Mucosa of descending colon (tissue), 3 donors: ENCODE measurements around the gene MUS81. TPM values are rescaled to one million over a fixed set of nuclear protein-coding genes. Genes with fewer than 3 reads are reported as not detected.
A peak's percentile ranks its signal among the peaks of the same experiment; 100 is the strongest.

Source experiments
- ATAC-seq: fragments of 200-7000 bp; cut with Tn5 transposase; one replicate; pipeline ENCODE4 v1.9.1; 2020; ENCODE audit warnings: mild to moderate bottlenecking, moderate library complexity
- DNase-seq, 3 donors: peaks; one replicate each; pipeline ENCODE4 v3.0.0-alpha.2; 2020
- H3K36me3 ChIP-seq: fragments of 200-600 bp; one replicate; pipeline ENCODE4 v1.8.0; 2021; ENCODE audit warnings: low read depth, mild to moderate bottlenecking
- H3K4me1 ChIP-seq: fragments of 200-600 bp; one replicate; pipeline ENCODE4 v1.8.0; 2021; ENCODE audit warnings: low read depth, mild to moderate bottlenecking
- H3K4me3 ChIP-seq: fragments of 200-600 bp; one replicate; pipeline ENCODE4 v1.8.0; 2021; ENCODE audit warnings: mild to moderate bottlenecking
- H3K9me3 ChIP-seq: fragments of 200-600 bp; one replicate; pipeline ENCODE4 v1.8.0; 2021; ENCODE audit warnings: mild to moderate bottlenecking
- CTCF ChIP-seq: fragments of 200-600 bp; IDR thresholded peaks from one replicate; pipeline ENCODE4 v1.8.0; 2022; ENCODE audit warnings: antibody characterized with exemption, mild to moderate bottlenecking
- intact Hi-C, 2 donors: fragments of 100-400 bp; cut with DNase I in 1 of 2; cut with micrococcal nuclease in 1 of 2; formaldehyde crosslinking; loops; one replicate each; pipeline versions ENCODE4 v1.11.0 to v1.11.1; 2022; cut with DNase I, micrococcal nuclease
- total RNA-seq, 3 donors: library from RNA; stranded (reverse); fragmentation: NEBNext Ultra II Directional in 2 of 3; extraction: Animal tissue kit (Norgen Biotek cat#: 25700) in 2 of 3; gene quantifications; one replicate each; pipeline versions ENCODE4 v1.2.1 to v1.2.4, GENCODE V29; 2021 to 2023
- donor health status: DM: no; HTN: no; CAD: no; lungs with moderate emphysema.
- donor health status: DM: no; HTN: no; CAD: no.
- donor health status: DM: no; HTN: yes; CAD: no.

The MUS81 gene
- total RNA-seq, 3 donors from 2014 or later = 48.0 to 81.8 (median 58.7) TPM

DNA sequence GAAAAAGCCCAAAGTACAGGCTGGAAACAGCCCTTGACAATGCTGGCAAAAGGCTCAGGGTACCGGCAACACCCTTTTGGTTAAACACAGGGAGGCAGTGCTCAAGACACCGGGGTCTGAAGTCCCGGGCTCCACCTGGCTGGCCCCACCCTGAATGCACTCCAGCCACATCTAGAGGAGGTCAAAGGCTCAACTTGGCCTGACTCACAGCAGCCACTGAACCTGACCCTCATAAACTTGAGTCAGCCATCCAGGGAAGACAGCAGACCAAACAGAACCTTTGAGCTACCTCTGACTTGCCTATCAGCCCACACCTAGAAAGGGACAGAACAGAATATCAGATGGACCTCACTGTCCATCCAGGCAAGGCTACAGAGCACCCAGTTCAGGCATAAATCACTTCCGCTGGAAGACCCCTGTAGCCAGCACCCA, 6.1 kb upstream of the MUS81 start:
- no peak overlapping the region for H3K4me3 ChIP-seq
- intact Hi-C loops = no loop called here
- H3K4me1 ChIP-seq = peaks cover 40% of the 10 kb centered on the region
- DNase-seq (peak; percentile 88 to 92 (median 89)), ATAC-seq (peak; percentile 63)
- TF ChIP-seq CTCF = no peak
- H3K9me3 ChIP-seq = no peaks in the 10 kb centered on the region
- H3K36me3 ChIP-seq = peaks cover 4% of the 10 kb centered on the region

DNA sequence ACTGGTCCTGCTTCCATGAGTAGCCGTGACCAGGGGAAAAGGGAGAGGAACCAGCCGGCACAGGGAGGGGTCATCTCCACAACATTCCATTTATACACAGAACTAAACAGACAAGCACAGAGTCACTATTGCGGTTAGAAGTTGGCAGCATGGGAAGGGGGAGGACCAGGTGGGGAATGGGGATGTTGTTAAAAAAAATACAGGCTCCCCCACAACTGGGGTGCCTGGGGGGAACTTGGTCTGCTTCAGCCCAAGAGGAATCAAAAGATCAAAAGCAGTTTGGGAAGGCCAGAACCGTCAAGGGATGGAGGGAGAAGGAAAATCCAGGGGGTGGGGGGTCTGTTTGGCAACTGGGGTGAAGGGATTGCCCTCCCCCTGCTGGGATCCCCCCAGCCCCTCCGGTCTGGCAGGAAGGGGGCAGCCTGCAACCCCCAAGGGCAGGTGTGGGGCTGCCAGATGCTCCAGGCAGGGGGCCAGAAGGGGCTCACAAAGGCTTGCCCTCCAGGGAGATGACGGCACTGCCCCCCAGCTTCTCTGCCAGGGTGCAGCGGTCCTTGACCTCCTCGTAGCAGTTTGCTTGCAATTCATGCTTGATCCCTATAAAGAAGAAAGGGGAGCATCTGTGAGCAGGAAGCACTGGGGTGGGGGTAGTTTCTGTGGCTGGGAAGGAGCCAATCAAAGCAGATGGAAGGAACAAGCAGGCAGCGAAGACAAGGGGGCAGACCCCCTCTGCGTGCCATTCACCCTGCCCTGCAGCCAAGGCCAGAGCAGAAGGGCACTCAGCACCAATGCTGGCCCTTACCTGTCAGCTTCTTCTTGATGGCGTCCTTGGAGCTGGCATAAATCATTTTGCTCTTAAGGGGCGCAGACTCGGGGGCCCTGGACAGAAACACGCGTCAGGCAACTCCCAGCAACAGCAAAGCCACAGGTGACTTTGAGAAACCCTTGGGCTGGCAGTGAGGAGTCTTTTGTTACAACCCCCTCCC, 5.1 kb upstream of the MUS81 start:
- H3K4me1 ChIP-seq = peaks cover 40% of the 10 kb centered on the region
- ATAC-seq (no peak), DNase-seq (peak in 2 of 3 donors; percentile 51 to 63)
- H3K4me3 ChIP-seq = no peak overlapping the region
- intact Hi-C loops = no loop called here
- no peak for TF ChIP-seq CTCF
- H3K36me3 ChIP-seq = peaks cover 4% of the 10 kb centered on the region
- no peaks in the 10 kb centered on the region for H3K9me3 ChIP-seq

DNA sequence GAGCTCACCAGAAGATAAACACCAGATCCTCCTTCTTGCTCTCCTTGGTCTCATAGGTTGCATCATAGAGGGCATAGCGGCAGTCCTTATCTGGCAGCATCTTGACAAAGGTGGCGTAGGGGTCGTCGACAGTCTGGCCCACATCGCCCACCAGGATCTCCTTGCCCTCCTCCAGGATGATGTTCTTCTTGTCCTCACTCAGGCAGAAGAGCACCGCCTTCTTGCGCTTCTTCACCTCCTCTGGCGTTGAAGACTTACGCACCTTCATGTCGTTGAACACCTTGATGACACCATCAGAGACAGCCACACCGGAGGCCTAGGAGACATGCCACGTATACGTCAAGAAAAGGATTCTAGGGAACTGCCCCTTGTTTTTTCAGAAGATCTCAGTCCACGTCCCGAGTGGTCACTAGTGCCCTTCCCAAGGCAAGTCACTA, 4.3 kb upstream of the MUS81 start:
- DNase-seq (peak in 1 of 3 donors; percentile 35), ATAC-seq (no peak)
- Histone ChIP-seq H3K36me3 (peaks cover 4% of the 10 kb centered on the region), H3K4me1 (peaks cover 43% of the 10 kb centered on the region), H3K9me3 (no peaks in the 10 kb centered on the region), H3K4me3 (no peak overlapping the region)
- intact Hi-C loops = no loop called here
- TF ChIP-seq CTCF = no peak

DNA sequence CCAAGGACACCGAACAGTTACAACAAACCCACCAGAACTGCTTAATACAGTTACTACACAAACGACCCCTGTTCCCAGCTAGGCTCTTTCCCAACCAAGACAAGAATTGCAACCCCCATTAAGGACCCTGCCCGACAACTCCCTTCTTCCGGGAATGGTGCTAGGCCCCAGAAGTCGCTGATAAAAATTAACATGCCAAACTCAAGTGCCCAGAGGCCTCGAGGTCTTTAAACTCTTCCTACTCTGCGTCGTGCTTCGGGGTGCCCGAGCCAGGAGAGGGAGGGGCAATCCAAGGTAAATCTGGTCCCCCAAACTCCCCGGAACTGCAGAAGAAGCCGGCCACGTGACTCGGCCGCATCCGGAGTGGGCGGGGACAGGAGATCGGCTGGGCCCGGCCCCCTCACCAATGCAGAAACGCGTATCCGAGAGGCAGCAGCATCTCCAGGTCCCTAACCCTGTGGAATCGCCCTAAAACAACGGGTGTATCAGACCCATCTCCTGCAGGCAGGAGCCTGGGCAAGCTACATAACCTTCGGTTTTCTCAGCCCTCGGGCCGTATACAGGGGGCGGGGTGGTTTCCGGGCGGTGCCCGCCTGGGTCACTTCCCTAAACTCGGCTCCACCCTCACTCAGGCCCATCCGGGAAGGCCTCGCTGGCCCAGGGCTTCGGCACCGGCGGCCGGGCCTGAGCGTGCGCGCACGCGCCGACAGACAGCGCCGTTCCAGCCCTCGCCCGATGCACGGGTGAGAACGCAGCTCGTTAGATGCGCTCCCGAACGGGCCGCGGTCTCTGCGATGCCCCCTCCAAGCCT, 3.3 kb upstream of the MUS81 start:
- no peak for TF ChIP-seq CTCF
- peaks cover 51% of the 10 kb centered on the region for H3K4me1 ChIP-seq
- H3K36me3 ChIP-seq = peaks cover 4% of the 10 kb centered on the region
- peak; percentile 33 for ATAC-seq
- peak; percentile 91 to 93 (median 91) for DNase-seq
- H3K4me3 ChIP-seq = peak overlapping the region; percentile 99
- intact Hi-C loops = no loop called here
- no peaks in the 10 kb centered on the region for H3K9me3 ChIP-seq

DNA sequence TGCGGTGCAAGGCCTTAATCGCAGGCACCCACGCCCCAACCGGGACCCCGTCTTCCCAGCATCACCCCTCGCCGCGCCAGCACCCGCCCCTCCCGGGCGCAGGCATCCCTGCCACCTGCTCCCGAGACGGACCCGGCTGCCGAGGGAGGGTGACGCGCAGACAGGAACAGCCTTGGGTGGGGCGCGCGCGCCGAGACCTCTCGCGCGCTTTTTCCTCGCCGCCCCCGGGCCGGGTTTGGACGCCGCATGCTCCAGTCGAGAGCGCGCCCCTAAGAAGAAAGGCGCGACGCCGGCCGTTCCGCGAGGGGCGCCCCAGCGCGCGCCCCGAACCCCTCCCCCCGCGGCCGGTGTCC, 2.8 kb upstream of the MUS81 start:
- ATAC-seq (no peak), DNase-seq (peak; percentile 70 to 86 (median 81))
- H3K9me3 ChIP-seq = no peaks in the 10 kb centered on the region
- intact Hi-C loops = no loop called here
- H3K36me3 ChIP-seq = peaks cover 4% of the 10 kb centered on the region
- H3K4me1 ChIP-seq = peaks cover 46% of the 10 kb centered on the region
- TF ChIP-seq CTCF = no peak
- peak overlapping the region; percentile 99 for H3K4me3 ChIP-seq
